GM18511 (cell line): ENCODE results near the gene DPYD.
A peak's percentile ranks its signal among the peaks of the same experiment; 100 is the strongest.

Experiments used
- ATAC-seq: cut with Tn5 transposase; IDR thresholded peaks from one replicate; pipeline ENCODE4 v1.9.1; 2021; ENCODE audit warnings: mild to moderate bottlenecking, moderate library complexity; ENCODE audit not compliant: unreplicated experiment

Gene DPYD

GRCh38 chr1:97167246-97167645, 753.6 kb downstream of the DPYD start:
- no peak for ATAC-seq

DNA sequence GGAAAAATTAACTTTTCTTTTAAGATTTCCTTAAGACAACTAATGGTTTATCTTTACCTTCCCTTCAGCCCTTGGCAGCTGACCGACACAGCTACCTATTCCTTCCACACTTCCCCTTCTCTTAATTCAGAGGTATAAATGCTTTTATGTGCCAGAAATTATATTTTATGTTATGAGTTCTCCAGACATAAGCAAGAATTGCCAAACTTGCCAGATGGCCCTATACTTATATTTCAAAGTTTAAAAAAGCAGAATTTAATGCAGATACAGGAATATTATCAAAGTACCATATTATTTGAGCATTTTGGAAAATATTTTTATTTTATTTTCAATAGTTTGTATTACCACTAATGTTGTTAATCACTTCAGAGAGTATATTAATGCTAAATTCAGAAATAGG, 754.2 kb downstream of the DPYD start:
- no peak for ATAC-seq

DNA sequence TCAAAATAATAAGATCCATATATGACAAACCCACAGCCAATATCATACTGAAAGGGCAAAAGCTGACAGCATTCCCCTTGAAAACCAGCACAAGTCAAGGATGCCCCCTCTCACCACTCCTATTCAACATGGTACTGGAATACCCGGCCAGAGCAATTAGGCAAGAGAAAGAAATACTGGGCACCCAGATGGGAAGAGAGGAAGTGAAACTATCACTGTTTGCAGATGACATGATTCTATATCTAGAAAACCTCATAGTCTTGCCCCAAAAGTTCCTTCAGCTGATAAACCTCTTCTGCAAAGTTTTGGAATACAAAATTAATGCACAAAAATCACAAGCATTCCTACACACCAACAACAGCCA, 756.6 kb downstream of the DPYD start:
- ATAC-seq: peak; percentile 53

- ATAC-seq: peak; percentile 62
Measured at GRCh38 chr1:97163591-97164275, 757.1 kb downstream of the DPYD start.

DNA sequence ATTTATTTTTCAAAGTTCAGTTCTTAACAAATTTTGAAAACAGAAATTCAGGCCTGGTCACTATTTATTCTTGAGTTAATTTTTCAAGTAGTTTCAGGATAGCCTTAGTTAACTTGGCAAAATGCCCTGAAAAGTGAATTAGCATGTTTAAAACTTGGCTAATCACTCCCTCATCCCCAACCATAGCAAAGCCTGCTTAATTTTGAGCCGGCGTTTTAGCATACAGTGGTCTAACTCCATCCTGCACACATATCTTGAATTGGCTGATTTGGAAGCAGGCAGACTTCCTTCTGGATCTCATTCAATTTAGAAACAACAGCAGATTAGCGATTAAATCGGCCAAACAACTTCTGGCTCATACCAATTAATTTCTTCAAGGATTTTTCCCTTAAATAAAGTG, 760.0 kb downstream of the DPYD start:
- ATAC-seq: no peak

DNA sequence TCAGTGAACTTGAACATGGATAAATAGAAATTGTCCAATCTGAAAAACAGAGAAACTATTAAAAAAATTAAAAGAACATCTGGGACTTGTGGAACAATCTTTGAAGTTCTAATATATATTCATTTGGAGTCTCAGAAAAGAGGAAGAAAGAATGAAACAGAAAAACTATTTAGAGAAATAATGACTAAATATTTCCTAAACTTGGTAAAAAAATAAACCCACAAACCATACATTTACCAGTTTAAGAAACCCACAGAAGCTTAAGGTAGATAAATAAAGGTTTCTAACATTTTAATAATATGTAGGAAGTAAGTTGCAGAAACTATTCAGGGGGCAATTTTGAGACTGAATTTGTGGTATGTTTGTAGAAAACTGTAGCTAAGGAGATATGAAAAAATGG, 761.5 kb downstream of the DPYD start:
- ATAC-seq: peak; percentile 59

DNA sequence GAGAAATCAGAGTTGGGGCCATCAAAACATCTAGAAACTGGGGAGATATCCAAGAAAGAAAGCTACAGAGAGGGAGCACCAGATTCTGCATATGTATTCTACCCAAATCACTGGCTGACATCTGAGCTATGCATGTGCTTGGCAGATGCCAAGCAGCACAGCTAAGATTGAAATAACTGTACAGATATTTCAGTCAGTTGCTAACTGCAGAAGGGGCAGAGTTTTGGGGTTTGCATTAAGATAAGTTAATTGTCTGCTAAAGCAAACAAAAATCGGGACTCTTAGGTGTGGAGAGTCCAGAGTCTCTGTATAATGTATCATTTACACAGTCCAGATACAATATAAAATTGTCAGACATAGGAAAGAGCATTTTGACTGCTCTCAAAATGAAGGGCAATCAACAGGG, 762.1 kb downstream of the DPYD start:
- no peak for ATAC-seq

DNA sequence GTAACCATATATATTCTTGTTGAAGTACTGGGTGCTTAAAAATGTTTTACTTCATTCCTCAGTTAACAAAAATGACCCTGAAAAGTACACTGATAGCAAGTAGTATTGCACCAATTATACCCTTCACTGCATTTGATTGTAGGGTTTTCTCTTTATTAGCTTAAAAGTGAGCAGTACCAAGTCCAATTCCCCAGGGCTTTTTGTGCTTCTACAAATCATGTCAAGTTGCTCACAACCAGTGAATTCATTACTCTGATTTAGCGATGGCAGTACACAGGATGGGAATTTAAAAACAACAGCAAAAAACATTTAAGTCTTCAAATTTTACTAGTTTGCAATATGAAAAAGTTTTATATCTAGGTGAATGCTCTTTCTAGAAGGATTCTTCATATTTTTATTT, 762.8 kb downstream of the DPYD start:
- ATAC-seq: no peak

- no peak for ATAC-seq
Measured at GRCh38 chr1:97151651-97152050, 769.2 kb downstream of the DPYD start.

DNA sequence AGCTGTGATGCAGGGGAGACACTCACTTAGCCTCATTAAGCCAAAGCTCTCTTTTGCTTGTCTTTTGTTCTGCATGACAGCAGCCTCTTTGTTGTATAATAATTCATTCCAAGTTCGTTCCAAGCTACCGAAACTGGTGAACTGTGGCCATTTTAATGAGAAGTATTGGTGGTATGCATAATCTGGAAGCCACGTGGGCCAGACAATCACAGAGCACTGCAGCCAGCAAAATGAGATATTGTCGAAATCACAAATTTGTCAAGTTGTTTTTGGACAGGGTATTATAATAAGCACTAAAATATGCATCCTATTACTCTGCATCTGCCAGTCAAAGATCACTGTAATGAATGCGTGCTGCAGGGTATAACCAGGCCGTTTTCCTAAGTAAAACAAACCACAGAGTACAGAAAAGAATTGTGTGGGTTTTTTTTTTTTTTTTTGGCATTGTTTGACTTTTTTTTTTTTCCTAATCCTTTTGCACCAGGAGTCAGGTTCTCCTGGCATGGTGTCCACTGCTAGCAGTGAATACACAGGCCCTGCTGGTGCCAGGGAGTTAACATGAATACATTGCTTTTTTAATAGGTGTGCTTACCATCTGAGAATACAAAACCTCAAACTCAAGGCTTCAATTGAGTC, 775.4 kb downstream of the DPYD start:
- ATAC-seq: no peak

DNA sequence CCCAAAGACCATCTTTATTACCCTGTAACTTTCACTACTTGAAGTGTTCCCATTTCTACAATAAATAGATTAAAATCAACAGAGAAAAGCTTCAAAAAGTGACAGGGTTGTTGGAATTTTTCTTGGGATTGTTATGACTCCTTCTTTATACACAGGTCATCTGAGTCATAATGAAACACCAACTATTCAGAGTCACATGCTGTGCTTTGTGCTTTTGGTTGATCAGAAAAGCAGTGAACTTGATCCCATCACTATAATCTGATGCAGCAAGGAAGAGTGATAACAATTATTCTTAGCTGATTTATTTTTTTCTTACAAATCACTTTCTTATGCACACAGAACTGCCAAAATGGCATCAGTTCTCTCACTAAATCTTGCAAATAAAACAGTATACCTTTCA, 776.3 kb downstream of the DPYD start:
- ATAC-seq: no peak

DNA sequence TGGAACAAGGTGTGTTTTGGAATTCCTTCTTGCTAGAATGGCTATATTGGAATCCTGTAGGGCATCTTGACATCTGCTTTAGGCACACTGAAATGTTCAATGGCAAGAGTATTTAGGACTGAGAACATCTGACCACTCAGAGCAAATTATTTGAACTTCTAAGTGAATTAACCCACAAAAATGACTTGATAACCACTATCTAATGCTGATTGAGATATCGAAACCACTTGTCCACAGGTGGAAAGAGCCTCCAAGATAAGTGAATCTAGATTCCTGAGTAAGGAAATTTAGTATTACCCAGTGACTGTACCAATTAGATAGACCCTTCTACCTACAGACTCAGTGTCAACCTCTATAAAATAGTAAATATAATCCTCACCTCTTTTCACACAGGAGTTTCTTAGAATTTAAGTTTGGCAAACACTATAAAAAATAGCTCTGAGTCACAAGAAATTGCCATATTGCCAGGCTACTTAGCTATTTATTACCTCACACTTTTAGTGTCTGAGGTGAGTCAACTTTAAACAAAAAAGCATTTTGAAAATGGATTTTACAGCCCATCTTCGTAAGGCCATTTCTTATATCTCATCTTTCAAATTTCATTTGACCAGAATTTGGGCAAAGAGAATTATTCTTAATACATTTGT, 777.5 kb downstream of the DPYD start:
- ATAC-seq: no peak

GRCh38 chr1:97140611-97141010, 780.2 kb downstream of the DPYD start:
- no peak for ATAC-seq

- no peak for ATAC-seq
Measured at GRCh38 chr1:97139512-97139911, 781.3 kb downstream of the DPYD start.

GRCh38 chr1:97138515-97139032, 782.3 kb downstream of the DPYD start:
- peak; percentile 70 for ATAC-seq

DNA sequence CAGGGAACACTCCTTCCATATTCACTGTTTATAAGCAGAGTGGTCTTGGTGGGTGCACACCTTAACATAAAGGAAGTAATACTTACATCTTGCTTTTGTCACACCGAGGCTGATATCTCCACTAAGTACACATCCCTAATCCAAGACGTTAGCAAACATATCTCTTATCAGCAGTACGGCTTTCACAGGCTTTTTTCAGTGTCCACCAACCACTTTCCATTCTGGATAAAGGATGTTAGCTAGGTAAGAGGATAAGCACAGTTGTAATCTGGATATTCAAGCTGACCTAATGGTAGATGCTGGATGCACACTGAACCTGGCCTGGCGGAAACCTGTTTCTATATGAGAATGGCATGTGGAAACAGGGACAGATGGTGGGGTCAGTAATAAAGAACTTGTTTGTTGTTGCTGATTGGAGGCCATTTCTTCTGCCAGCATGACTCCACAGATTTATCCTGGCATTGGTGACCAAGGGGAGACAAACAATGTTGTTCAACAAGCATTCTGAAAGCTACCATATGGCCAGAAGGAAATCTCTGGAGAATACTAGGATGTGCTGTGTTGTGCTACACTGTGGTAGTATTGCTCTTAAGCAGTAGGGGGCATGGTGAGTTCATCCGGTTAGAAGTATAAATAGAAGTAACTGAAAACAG, 782.8 kb downstream of the DPYD start:
- peak; percentile 99 for ATAC-seq

DNA sequence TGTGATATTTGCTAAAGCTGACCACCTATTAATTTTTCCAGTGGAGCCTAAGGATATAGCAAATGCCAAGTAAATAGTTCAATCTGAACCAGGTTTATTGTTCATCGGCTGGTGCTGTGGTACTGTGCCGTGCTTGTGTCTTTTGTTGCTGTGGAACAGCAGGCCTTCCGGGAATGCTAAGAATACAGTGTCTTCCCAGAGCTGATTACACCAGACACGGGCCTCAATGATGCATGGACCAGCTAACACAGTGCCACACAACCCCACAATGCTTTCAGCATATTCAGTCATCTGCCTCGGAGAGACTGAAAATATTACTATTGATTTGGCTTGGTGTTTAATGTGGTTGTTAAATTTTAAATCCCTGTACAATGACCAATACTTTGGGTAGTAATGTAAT, 783.8 kb downstream of the DPYD start:
- no peak for ATAC-seq

DNA sequence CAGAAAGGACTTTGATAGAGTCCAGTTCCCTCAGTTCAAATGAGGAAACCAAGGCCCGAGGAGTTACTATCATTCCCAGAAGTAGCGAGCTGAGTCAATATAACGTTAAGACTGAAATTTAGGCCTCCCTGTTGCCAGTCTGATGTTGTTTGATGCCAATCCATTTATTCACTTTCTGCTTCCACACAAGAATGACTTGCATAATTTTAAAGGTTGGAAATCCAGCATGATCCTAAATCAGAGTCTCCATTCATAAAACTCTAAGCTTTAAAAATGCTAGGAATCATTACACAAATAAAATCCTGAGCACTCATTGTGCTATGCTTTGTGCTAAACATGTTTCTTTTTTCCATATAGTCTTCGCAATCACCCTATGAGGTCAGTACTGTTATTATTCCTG, 784.9 kb downstream of the DPYD start:
- no peak for ATAC-seq

- no peak for ATAC-seq
Measured at GRCh38 chr1:97128426-97128825, 792.4 kb downstream of the DPYD start.

DNA sequence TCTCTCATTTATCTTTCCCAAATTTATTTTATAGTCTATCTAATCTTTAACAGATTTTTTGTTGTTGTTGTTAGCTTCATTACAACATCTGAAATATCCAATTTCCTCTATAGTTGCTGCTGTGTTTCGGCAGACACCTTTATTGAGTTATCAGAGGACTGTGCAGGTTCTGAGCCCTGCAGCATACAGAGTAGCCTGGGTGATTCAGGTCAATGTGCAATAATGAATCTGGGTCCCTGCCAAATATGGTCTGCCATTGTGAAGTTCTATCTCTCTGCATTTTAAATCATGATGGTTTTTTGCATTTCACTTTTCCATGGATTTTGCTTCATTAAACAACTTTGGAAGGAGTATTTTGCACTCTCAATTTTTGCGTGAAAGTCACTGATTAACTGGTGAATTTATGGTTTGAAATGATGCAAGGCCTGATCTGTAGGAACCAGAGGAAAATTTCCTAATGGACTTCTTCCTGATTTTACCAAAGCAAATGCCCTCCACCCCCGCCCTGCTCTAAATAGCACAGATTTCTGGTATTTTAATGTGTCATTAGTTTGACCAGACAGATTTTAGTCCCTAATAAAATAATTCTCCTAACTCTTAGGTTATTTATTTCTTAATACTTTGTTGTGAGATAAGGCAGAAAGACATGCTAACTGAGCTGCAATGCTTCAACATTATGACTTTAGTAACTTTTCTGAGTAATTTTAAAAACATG, 797.0 kb downstream of the DPYD start:
- no peak for ATAC-seq

DNA sequence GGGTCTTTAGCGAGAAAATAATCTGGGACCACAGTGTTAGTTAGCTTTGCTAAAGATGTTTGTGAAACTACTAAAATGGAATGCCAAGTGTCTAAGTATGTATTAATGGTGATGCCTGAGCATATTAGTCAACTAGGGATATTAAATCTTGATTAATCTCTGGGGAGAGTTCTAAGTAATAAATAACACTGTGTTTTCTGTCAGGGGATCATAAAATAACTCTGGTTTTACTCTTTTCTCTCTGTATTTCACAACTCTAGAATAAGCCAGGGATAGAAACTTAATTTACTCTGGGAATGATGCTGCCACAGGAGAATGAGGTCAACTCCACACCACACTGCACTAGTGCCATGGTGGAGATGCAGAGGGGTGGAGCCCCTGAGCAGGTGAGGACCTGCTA, 800.0 kb downstream of the DPYD start:
- ATAC-seq: no peak
